Activated CD4-positive, alpha-beta T cell treated with anti-CD3 and anti-CD28 coated beads, Interleukin-2, amount 50 U/mL, for 24 hours (primary cell): Measurements from ENCODE around the gene C22orf23.
"Not testable (repeated sequence)": the region's sequence is repeated elsewhere in the genome, so short reads cannot be mapped to it uniquely, and the experiment has no call there.

Experiments
- DNase-seq, 2 donors: peaks; one replicate each; pipeline ENCODE4 v3.0.0-alpha.2; 2020; ENCODE audit warnings: low read depth in 1 of 2, low spot score in 1 of 2

The C22orf23 gene

DNA sequence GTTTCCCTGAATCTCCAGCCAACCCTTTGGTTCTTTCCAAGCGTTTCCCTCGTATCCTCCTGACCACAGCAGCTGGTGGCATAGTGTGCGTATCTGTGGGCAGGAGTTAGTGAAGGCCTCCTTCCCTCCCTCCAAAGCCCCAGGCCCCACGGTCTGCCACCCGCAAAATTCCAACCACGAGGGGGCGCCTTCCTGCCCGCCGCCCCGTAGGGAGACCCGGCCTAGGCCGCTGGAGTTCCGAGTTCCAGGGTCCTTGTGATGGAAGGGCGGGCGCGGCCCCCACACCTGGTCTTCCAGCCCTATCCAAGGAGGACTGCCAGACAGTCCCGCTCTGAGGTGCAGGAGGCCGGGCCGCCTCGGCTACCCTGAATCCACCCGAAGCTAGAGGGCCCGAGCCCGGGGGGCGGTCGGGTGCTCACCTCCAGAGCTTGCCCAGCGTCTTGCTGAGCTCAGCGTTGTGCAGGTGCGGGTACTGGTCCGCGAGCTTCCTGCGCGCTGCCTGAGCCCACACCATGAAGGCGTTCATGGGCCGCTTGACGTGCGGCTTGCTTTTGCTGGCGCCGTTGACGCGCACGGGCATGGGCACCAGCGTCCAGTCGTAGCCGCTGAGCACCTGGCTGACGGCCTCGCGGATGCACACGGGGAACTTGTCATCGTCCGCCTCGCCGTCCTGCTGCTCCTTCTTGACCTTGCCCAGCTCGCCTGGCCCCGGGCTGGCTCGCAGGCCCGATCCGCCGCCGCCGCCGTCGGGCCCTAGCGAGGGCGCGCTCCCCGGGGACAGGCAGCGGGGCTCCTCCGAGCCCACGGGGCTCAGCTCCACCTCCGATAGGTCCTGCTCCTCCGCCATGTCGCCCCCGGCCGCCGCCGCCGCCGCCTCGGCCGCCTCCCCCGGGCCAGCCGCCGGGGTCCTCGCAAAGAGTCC, 29.8 kb upstream of the C22orf23 start:
- DNase-seq, result no peak

DNA sequence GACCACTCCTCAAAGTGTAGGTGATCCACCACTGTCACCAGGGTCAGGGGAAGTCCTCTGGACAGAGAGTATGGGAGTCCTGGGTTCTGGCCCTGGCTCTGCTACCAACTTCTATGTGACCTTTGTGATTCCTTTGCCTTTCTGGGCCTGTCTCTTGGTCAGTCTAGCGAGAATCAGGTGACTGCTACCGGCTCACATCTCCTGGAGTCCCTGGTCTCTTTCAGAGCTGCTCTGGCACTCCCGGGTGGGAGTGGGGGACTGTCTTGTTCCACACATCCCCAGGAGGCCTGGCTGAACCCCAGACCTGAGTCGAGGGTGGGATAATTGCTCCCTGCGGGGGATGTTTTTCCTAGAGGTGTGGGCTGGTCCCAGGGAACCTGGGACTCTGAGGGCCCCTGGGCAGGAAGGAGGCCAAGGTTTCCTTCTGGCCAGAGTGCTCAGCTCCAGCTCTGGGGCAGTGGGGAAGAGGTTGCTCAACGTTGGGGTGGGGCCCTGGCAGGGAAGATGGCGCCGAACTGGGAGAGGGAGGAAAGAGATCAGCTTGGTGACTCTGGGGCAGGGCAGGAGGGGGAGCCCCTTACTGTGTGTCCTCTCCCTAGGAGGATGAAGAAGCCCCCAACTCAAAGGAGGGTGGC, 28.9 kb upstream of the C22orf23 start:
- no peak for DNase-seq

DNA sequence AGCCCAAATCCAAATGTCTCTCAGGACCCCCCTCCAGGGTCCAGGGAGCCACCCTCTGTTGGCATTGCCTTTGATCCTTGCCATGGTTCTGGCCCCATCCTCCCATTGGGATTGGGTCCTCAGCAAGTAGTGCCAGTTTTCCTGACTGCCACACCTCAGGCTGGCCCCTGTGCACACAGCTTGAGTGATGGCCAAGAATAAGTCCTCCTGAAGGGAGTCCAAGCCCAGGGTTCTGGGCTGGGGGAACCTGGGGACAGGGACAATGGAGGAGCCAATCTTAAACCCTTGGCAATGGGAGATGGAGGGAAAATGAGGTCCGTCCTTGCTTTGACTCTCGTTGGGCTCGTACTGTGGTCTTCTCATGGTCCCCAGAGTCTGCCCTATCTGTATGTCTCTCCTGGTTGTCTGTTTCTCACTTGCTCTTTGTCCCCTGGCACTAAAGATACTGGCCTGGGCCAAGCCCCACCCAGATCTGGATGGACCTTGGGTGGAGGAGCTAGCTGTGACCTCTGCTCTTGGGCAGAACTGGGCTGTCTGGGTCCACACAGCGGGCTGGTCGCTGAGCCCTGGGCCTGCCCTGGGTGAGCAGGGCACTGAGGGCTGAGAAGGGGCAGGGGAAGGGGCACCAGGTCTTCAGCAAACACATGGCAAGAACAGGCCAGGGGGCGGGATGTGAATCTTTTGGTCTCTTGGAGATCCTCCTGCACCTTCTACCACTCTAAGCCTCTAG, 28.0 kb upstream of the C22orf23 start:
- DNase-seq, result no peak

DNA sequence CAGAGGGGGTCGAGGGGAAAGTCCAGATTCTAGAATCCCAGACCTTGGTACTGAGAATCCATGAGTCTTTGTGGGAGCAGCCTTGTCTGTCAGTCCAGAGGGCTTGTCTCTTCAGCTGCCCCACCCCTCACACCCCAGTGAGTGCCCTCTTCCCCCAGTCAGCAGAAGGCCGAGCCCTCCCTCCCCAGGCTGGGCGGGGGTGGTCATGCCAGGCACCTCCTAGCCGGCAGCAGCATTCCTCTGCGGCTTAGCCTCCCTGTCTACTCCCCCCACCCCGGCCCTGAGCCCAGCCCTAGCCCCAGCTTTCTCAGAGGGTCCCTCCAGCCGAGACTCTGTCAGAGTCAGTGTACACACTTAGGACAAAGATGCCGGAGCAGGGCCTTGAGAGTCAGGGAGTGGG, 26.4 kb upstream of the C22orf23 start:
- DNase-seq, result no peak

DNA sequence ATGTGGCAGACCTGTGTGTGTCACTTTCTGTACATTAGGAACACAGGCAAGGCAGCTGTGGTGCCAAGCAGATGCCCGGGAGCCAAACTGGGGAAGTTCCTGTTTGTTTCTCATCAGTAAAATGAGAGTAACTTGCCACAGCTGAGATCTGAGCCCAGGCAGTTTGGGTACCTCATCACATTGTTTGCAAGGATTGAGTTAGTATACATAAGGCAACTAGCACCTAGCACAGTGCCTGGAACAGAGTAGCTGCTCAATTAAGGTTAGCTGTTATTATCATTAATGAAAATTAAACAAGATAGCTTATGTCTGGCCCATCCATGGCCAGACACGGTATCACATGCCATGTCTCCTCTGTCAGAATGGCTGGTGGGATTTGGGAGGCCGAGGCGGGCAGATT, 23.1 kb upstream of the C22orf23 start:
- DNase-seq, result no peak

DNA sequence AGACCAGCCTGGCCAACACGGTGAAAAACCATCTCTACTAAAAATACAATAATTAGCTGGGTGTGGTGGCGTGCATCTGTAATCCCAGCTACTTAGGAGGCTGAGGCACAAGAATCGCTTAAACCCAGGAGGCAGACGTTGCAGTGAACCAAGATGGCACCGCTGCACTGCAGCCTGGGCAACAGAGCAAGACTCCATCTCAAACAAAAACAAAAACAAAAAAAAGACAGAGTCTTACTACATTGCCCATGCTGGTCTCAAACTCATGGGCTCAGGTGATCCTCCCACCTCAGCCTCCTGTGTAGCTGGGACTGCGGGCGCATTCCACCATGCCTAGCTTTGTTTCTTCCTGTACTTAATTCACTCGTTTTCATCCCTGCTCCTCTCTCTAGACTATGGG, 22.6 kb upstream of the C22orf23 start:
- not testable (repeated sequence) for DNase-seq

DNA sequence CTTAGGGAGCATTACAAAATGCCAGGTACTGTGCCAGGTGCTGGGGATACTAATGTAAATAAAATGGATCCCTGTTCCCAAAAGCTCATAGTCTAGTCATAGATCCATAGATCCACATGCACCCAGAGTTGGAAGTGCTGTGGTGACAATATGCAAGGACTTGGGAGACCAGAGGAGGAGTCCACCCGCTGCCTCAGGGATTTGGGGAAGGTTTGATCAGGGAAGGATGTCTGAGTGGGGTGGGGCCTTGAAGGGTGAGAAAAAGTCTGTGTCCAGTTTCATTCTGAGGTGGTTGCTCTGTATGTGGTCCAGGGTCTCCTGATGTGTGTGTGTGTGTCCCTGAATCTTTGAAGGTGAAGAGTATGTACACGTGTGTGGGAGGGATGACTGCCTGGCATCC, 21.8 kb upstream of the C22orf23 start:
- no peak for DNase-seq

DNA sequence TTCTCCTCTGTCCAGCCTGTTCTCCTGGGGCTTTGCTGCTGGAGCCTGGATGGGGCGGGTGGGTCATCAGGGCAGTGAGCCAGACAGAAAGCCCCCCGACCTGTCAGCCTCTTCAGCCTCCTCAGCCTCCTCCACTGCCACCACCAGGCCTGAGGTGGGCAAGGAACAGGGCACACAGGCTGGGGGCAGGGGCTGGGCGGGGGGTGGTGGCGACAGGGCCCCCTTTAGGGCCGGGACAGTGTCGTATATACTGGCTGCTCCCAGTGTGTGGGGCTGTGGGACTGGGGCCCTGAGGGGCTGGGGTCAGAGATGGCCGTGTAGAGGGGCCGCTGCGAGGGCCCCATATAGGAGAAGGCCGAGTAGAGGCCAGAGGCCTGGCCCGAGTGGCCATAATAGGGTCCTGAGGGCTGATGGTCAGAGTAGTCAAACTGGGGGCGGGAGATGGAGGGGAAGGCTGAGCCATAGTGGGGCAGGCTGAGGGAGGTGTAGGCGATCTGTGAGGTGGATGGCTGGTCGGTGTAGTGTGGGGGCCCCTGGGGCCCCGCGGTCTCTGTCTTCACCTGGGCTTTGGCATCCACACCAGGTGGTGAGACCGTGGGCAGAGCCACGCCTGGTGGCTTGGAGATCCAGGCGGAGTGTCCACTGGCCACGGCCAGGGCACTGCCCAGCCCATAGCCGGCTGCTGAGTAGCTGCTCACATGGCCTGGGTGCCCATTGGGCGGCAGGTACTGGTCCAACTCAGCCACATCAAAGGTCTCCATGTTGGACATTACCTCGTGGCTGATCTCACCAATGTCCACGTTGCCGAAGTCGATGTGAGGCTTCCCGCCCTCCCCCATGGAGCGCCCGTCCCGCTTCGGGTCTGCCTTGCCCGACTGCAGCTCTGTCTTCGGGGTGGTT, 20.1 kb upstream of the C22orf23 start:
- DNase-seq, result no peak

DNA sequence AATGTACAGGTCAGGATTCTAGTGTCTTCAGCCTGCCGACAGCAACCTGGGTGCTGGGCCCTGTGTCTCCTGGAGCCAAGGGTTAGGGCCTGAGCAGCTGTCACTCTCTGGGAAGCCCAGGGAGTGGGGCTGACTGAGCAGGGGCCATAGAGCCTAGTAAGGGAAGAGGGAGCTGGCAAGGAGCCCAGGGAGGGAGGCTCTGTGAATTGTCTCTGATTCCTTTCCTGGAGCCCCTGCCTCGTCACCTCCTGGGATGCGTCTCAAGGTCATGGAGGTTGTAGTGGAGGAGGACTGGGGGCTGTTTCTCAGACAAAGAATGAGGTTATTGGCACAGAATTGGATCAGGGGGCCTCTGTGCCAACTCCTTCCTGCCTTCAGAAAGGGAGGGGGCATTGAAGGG, 19.1 kb upstream of the C22orf23 start:
- no peak for DNase-seq

DNA sequence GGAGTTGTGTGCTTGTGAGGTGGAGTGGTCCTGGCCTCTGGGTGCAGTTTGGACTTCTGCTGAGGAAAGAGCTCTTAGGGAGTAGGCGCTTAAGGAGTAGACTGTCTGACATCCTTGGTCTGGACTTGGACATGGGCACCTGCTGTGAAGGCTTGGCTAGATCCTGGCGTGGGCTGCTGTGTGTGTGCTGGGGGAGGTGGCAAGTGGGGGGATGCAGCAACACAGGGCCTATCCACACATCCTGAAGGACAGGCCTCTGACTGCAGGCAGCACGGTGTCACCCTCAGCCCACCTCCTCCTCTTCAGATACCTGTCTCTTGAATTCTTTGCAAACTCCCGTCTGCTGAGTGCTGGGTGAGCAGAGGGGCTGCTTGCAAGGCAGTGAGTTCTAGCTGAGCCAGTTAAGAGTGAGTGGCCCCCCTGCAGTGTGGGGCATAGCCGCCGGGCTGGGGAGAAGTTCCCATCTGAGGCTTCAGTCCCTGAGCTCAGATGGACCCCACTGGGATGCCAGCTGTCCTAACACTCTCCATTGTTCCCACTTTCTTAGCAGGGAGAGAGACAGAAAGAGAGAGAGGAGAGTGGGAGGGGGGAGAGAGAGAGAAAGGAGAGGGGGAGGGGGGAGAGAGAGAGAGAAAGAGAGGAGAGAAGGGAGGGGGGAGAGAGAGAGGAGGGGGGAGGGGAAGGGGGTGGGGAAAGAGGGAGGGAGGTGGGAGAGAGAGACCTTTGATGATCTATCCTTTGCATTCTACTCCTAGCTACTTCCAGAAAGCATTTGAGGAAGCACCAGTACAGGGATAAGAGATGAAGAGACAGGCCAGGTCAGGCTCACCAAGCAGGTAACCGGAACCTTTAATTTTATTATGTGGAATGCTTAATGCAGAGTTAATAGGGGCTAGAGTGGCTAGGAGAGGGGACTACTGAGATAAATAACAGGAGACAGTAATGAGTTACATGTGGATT, 18.4 kb upstream of the C22orf23 start:
- DNase-seq, result no peak

DNA sequence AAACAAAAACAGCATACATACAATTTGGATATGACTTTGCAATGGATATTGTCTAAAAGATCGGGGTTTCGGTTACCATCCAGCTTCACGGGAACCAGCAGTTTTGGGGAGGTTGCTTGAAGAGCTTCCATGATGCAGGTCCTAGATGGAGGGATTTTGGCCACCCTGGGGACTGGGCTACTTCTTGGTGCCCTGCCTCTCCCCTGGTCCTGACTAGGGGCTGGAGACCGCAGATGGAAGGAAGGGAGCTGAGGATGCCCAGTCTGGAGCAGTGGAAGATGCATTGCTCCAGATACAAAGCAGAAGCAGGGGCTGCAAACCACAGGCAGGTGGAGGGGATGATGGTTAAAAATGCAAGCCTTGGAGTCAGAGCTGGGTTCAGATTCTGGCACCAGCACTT, 17.5 kb upstream of the C22orf23 start:
- no peak for DNase-seq

DNA sequence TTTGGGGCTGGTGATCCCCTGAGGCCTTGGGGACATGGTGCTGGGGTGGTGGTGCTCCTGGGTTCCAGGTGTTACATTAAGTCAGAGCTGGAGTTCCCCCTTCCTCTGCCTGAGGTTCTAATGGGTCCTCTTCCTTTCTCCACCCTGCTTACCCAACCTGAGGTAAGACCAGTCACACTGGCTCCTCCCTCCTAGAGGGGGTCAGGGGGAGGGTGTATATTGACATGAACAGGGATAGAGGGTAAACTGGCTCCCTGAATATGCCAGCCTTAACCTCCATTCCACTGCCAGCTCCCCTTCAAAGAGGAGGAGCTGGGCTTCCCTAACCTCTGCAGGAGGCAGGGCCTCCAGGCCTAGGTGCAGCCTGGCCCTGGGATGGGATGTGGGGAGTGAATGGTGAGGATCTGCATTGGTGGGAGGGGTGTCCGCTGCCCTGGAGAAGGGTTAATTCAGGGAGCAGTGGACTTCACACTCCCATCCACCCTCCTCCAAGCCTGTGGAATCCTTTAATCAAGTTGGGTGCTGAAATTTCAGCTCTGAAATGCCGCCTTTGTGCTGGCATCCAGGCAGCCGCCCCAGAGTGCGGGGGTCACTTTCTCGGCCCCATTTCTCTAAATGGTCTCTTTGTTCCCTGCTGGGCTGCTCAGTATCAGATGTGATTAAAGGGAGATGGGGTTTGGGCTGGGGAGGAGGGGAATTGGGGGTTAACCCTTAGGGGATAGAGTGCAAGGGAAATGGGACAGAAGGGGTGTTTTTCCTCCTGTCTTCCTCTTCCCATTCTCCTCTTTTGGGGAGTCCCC, 15.3 kb upstream of the C22orf23 start:
- no peak for DNase-seq

DNA sequence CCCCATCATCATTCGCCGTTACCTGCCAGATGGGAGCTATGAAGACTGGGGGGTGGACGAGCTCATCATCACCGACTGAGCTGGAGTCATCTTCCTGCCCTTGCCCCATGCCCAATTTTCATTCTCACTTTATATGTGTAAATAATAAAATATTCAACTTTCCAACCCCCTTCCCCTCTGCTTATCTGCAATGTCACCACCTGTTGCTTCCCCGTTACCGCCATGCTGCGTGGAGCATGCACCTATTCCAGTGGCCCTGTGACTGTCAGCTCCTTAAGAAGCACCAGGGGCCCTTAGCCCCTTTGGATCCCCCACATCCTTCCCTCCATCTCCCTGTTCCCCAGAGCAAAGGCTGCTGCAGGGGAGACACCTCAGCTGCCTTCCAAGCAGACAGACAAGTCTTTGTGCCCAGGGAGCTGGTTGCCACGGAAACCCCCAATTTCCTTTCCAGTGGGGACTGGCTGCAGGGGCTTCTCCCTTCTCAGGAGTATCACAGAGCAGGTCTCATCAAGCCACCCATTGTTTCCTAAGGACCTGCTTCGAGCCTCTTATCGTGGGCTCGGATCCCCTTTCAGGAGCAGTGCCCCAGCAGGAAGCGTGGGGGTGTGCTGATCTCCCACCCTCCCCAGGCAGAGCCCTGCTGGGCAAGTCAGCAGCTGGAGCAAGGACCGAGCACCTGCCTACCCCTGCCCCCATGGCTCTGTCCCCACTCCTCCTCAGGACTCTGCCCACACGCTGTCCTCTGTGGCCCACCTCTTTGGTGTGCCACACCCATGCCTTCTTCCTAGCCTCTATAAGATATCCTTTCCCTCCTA, 14.4 kb upstream of the C22orf23 start:
- no peak for DNase-seq

DNA sequence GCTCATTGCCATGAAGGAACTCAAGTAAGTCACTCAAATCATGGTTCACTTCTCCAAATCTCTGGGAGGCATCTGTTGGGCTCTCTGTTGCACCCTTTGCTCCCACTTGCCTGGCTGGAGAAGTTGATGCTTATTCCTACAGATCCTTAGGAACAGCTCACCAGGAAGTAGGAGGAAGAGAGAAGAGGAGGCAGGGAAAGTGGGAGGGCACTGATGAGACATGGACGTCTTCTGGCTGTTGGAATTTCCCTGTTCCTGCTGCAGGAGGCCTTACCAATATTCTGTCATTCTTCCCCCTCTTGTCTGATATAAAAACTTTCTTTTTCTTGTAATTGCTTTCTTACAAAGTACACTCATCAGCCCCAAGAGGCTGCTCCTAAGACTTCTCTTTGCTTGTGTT, 13.7 kb upstream of the C22orf23 start:
- DNase-seq, result no peak

DNA sequence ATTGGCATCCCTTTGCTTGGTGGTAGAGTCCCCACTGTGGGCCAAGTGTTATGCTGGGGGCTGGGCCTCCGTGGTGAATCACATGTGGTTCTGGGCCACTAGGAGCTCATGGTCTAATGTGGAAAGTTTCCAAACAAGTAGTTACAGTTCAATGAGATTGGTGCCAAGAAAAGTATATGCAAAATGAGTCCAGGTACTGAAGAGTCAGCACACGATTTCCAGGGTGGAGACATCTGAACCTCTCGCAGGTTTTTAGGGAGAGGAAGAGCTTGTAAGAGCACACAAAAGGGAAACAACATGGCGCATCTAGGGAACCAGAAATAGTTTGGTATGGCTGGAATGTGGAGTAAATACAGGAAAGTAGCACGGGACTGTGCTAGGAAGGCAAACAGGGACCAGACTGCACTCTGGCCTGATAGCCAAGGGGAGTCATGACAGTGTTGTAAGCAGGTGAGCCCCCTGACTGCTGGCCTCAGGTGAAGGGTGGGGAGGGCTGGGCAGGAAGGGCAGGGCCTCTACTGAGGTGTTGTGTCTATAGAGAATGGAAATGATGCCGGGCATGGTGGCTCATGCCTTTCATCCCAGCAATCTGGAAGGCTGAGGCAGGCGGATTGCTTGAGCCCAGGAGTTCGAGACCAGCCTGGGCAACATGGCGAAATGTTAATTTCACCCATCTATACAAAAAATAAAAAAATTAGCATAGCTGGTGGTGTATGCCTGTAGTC, 12.7 kb upstream of the C22orf23 start:
- no peak for DNase-seq

DNA sequence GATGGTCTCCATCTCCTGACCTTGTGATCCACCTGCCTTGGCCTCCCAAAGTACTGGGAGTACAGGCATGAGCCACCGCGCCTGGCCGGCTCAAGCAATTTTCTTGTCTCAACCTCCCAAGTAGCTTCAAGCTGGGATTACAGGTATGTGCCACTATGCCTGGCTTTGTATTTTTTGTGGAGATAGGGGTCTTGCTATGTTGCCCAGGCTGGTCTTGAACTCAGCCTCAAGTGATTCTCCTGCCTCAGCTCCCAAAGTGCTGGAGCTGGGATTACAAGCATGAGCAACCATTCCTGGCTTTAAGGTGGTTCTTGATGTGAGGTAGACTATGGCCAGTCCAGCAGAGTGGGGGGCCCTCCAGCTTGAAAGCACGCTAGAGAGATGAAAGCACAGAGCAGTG, 7.7 kb upstream of the C22orf23 start:
- no peak for DNase-seq

DNA sequence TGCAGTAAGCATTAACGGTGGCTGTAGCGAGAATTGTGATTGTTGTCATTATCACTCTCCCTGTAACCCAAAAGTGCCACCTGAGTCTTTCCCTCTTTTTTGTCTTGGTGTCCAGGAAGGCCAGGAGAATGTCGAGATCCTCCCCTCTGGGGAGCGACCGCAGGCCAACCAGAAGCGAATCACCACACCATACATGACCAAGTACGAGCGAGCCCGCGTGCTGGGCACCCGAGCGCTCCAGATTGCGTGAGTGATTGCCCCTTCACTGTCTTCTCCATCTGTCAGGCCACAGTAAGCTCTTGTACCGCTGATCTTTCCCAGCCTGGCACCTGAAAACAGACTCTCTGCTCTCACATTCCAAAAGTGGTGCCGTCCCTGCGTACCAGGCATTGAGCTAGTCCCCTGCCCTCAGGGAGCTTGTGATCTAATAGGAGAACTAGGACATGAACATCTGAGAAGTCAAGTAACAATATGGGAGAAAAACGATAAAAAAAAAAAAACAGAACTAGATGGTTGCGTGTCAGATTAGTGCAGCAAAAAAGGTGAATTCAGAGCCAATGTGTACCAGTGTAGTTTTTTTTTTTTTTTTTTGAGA, 5.9 kb upstream of the C22orf23 start:
- no peak for DNase-seq
